Aorta (tissue), 5 donors: ENCODE measurements around the gene HBM. TPM values are rescaled to one million over a fixed set of nuclear protein-coding genes. Genes with fewer than 3 reads are reported as not detected.
"Not testable (repeated sequence)": the region's sequence is repeated elsewhere in the genome, so short reads cannot be mapped to it uniquely, and the experiment has no call there.

Source experiments
- ATAC-seq: fragments of 200-7000 bp; cut with Tn5 transposase; one replicate; pipeline ENCODE4 v1.9.1; 2022; ENCODE audit warnings: moderate library complexity; ENCODE audit not compliant: low FRiP score
- DNase-seq, 2 donors: peaks; one replicate each; pipeline ENCODE4 v3.0.0-alpha.2; 2020
- H3K27ac ChIP-seq, 2 donors: one replicate each; pipeline ENCODE4 v1.5.1; 2013; ENCODE audit warnings: low read length in 2 of 2, mild to moderate bottlenecking in 2 of 2, moderate library complexity in 2 of 2, control low read depth in 1 of 2, inconsistent platforms in 1 of 2, low read depth in 1 of 2
- H3K27me3 ChIP-seq, 2 donors: one replicate each; pipeline ENCODE4 v1.6.1; 2013; ENCODE audit warnings: control low read depth in 1 of 2, low read length in 1 of 2, mild to moderate bottlenecking in 1 of 2, moderate library complexity in 1 of 2; ENCODE audit not compliant: insufficient read depth in 2 of 2, control insufficient read depth in 1 of 2
- H3K36me3 ChIP-seq, 2 donors: one replicate each; pipeline ENCODE4 v1.6.1; 2013; ENCODE audit warnings: control low read depth in 1 of 2, low read length in 1 of 2, mild to moderate bottlenecking in 1 of 2; ENCODE audit not compliant: insufficient read depth in 2 of 2, control insufficient read depth in 1 of 2
- H3K4me1 ChIP-seq, 2 donors: one replicate each; pipeline ENCODE4 v1.6.1; 2013; ENCODE audit warnings: low read length in 2 of 2, control low read depth in 1 of 2, mild to moderate bottlenecking in 1 of 2, moderate library complexity in 1 of 2; ENCODE audit not compliant: insufficient read depth in 2 of 2, control insufficient read depth in 1 of 2
- H3K4me3 ChIP-seq, 2 donors: one replicate each; pipeline ENCODE4 v1.5.1; 2013; ENCODE audit warnings: low read length in 2 of 2, control low read depth in 1 of 2, mild to moderate bottlenecking in 1 of 2
- H3K9me3 ChIP-seq: one replicate; pipeline ENCODE4 v1.6.1; 2013; ENCODE audit warnings: mild to moderate bottlenecking, low read length; ENCODE audit not compliant: control insufficient read depth
- WGBS, 2 donors: extraction: QIAGEN DNeasy Blood & Tissue Kit; methylation state at CpG; one replicate each; pipeline ENCODE4 v1.1.7; 2013; 5-methylcytosine and 5-hydroxymethylcytosine counted together
- intact Hi-C, 2 donors: fragments of 100-400 bp; cut with DNase I; formaldehyde crosslinking; loops; one replicate each; pipeline versions ENCODE4 v1.14.2 to v1.15.0; 2022
- polyA plus RNA-seq, 2 donors: library from polyadenylated mRNA; stranded (reverse); fragments of 200-250 nt; gene quantifications; one replicate each; pipeline ENCODE4 v1.2.3, GENCODE V29; 2013
- total RNA-seq, 2 donors: library from RNA; stranded (reverse); fragmentation: NEBNext Ultra II Directional; extraction: Animal tissue kit (Norgen Biotek cat#: 25700); gene quantifications; one replicate each; pipeline ENCODE4 v1.2.1, GENCODE V29; 2021
- donor health status: healthy with polysubstance abuse.
- donor health status: Bipolar disorder and iron deficiency.
- donor health status: DM: no; HTN: no; CAD: no.
- donor health status: DM: no; HTN: no; CAD: no.
- donor health status: DM: yes; HTN: yes; CAD: no.

HBM gene
- total and polyA plus RNA-seq, 4 donors: 3.1 TPM; not detected in 3

DNA sequence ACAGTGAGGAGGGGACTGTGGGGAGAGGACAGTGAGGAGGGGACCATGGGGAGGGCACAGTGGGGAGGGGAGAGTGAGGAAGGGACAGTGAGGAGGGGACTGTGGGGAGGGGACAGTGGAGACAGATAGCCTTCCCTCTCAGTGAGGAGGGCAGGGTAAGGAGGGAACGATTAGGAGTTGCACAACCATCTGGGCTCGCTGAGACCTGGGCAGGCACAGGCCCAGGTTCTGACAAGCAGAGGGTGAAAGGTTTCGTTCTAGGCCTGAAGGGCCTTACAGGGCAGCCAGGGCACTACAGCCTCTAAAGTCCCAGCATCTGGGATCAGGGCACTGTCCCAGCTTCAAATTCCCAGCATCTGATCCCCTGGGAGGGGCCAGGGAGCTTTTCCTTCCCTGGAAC is 2.1 kb upstream of the HBM start:
- H3K9me3 ChIP-seq, H3K36me3 ChIP-seq, H3K4me3 ChIP-seq, ATAC-seq, H3K27me3 ChIP-seq, DNase-seq, H3K27ac ChIP-seq, intact Hi-C loops, H3K4me1 ChIP-seq: not testable (repeated sequence)
- 17 to 33% methylated on average over 2 of the region's 3 CpGs for WGBS, 2 donors

DNA sequence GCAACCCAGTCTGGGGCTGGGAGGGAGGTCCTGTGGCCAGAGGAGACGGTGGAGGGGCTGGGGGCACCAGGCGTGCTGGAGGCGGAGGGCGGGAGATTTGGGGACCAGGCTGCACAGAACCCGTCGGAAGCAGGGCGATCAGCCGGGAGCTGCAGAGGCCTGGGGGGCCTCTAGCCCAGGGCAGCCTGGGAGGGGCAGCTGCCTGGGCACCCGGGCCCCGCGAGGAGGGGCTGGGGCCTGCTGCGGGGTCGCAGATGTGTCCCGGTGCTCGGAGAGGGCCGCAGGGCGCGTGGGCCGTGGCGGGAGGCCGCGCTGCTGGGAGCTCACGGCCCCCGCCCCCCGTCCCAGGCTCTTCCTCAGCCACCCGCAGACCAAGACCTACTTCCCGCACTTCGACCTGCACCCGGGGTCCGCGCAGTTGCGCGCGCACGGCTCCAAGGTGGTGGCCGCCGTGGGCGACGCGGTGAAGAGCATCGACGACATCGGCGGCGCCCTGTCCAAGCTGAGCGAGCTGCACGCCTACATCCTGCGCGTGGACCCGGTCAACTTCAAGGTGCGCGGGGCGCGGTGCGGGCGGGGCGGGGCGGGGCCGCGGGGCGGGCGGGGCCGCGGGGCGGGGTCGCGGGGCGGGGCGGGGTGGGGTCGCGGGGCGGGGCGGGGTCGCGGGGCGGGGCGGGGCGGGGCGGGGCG is 1.5 kb upstream of the HBM start:
- H3K4me1 ChIP-seq, ATAC-seq, H3K36me3 ChIP-seq, H3K27ac ChIP-seq, H3K27me3 ChIP-seq, H3K4me3 ChIP-seq, DNase-seq, intact Hi-C loops, H3K9me3 ChIP-seq: not testable (repeated sequence)
- WGBS, 2 donors: 2% methylated on average over 30 of the region's 80 CpGs; no CpG with 5 or more reads in 1 of the 2 donors

DNA sequence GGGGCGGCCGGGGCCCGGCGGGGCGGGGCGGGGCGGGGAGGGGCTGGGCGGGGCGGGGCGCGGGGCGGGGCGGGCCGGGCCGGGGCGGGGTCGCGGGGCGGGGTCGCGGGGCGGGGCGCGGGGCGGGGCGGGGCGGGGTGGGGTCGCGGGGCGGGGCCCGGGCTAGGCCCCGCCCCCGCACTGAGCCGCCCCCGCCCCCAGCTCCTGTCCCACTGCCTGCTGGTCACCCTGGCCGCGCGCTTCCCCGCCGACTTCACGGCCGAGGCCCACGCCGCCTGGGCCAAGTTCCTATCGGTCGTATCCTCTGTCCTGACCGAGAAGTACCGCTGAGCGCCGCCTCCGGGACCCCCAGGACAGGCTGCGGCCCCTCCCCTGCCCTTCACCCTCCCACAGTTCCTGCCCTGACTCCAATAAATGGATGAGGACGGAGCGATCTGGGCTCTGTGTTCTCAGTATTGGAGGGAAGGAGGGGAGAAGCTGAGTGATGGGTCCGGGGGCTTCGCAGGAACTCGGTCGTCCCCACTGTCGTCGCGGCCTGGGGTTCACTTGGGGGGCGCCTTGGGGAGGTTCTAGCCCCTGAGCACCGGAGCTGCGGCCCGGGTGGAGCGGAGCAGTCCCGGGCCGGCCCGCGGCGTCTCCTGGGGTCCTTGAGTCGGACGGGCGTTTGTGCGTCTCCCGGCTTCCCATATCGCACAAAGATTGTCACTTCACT is 795 bp upstream of the HBM start:
- H3K36me3 ChIP-seq: no peaks in the 10 kb centered on the region
- no peaks in the 10 kb centered on the region for H3K4me1 ChIP-seq
- 2 to 3% methylated on average over 29 to 77 of the region's 77 CpGs for WGBS, 2 donors
- ATAC-seq: no peak
- intact Hi-C loops: no loop called here
- H3K27ac ChIP-seq: no peak overlapping the region
- H3K9me3 ChIP-seq: no peaks in the 10 kb centered on the region
- no peaks in the 10 kb centered on the region for H3K27me3 ChIP-seq
- DNase-seq: no peak
- no peak overlapping the region for H3K4me3 ChIP-seq

DNA sequence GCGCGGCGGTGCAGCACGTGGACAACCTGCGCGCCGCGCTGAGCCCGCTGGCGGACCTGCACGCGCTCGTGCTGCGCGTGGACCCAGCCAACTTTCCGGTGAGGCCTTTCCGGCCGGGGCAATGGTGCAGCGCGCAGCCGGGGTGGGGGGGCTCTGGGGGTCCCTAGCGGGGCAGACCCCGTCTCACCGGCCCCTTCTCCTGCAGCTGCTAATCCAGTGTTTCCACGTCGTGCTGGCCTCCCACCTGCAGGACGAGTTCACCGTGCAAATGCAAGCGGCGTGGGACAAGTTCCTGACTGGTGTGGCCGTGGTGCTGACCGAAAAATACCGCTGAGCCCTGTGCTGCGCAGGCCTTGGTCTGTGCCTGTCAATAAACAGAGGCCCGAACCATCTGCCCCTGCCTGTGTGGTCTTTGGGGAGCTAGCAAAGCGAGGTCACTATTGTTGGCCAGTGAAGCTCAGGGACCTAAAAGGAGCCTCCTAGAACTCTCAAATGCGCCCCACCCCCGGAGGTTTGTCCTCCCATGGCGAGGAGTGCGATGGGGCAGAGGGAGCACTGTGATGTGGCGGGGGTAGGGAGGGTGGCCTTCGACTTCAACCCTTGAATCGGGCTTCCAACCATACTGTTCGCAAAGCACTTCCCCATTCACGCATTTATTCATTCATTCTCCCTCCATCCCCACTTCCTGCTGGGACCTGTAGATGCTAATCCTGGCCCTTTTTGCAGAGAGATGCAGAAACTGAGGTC is 770 bp downstream of the HBM start:
- intact Hi-C loops: no loop called here
- Histone ChIP-seq H3K27me3 (no peaks in the 10 kb centered on the region), H3K9me3 (no peaks in the 10 kb centered on the region), H3K4me1 (no peaks in the 10 kb centered on the region), H3K27ac (no peak overlapping the region), H3K4me3 (no peak overlapping the region), H3K36me3 (no peaks in the 10 kb centered on the region)
- DNase-seq: no peak
- no peak for ATAC-seq
- WGBS, 2 donors: 3 to 6% methylated on average over 44 to 45 of the region's 45 CpGs

DNA sequence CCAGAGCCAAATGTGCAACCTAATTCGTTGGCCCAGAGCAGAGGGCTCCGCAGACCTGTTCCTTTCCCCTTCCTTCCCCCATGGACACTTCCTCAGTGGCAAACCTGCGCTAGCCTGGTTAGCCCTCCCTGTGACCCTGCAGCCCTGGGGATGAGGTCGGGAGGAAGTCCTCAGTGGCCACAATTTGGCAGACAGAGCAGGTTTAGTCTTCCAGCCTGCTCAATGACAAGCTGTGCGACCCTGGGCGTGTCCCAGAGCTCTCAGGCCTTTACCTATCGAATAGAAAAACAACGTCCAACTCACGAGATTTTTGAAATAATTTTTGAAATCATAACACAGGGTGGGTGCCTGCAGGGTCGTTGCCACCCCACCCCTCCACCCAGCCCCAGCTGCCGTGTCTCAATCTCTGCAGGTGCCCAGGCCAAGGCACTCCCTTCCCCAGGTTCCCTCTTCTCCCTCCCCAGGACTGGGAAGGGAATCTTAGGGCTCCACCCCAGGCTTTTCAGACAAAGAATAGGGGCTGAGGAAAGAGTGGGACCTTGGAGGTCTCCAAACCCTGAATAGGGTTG is 1.4 kb downstream of the HBM start:
- H3K27me3 ChIP-seq: no peaks in the 10 kb centered on the region
- H3K4me1 ChIP-seq: no peaks in the 10 kb centered on the region
- intact Hi-C loops: no loop called here
- H3K4me3 ChIP-seq: no peak overlapping the region
- no peaks in the 10 kb centered on the region for H3K9me3 ChIP-seq
- WGBS, 2 donors: 6 to 12% methylated on average over 11 of the region's 11 CpGs
- H3K27ac ChIP-seq: no peak overlapping the region
- H3K36me3 ChIP-seq: no peaks in the 10 kb centered on the region
- DNase-seq (no peak), ATAC-seq (no peak)

DNA sequence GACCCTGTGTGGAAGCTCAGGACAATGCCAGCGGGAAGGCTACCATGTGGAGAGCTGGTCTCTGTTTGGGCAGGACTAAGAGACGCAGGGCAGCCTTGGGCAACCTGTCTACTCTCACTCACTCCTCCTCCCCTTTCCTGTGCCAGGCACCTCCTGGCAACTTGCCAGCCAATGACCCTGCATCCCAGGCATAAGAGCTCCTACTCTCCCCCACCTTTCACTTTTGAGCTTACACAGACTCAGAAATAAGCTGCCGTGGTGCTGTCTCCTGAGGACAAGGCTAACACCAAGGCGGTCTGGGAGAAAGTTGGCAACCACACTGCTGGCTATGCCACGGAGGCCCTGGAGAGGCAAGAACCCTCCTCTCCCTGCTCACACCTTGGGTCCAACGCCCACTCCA is 2.6 kb downstream of the HBM start:
- Histone ChIP-seq H3K27ac (no peak overlapping the region), H3K9me3 (no peaks in the 10 kb centered on the region), H3K36me3 (no peaks in the 10 kb centered on the region), H3K27me3 (no peaks in the 10 kb centered on the region), H3K4me1 (no peaks in the 10 kb centered on the region), H3K4me3 (no peak overlapping the region)
- ATAC-seq (no peak), DNase-seq (no peak)
- 40 to 55% methylated on average over 6 of the region's 6 CpGs for WGBS, 2 donors
- intact Hi-C loops: no loop called here

DNA sequence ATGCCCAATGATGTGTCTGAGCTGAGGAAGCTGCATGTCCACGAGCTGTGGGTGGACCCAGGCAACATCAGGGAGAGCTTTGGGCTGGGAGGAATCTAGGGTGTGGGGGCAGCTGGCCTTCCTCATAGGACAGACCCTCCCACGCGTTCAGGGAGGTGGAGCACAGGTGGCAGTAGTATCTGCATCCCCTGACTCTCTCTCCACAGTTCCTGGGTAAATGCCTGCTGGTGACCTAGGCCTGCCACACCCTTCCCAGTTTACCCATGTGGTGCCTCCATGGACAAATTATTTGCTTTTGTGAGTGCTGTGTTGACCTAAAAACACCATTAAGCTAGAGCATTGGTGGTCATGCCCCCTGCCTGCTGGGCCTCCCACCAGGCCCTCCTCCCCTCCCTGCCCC is 3.2 kb downstream of the HBM start:
- 33 to 43% methylated on average over 3 of the region's 3 CpGs for WGBS, 2 donors
- Histone ChIP-seq H3K27me3 (no peaks in the 10 kb centered on the region), H3K4me1 (no peaks in the 10 kb centered on the region), H3K27ac (no peak overlapping the region), H3K36me3 (no peaks in the 10 kb centered on the region), H3K9me3 (no peaks in the 10 kb centered on the region), H3K4me3 (no peak overlapping the region)
- intact Hi-C loops: no loop called here
- no peak for DNase-seq
- ATAC-seq: no peak

DNA sequence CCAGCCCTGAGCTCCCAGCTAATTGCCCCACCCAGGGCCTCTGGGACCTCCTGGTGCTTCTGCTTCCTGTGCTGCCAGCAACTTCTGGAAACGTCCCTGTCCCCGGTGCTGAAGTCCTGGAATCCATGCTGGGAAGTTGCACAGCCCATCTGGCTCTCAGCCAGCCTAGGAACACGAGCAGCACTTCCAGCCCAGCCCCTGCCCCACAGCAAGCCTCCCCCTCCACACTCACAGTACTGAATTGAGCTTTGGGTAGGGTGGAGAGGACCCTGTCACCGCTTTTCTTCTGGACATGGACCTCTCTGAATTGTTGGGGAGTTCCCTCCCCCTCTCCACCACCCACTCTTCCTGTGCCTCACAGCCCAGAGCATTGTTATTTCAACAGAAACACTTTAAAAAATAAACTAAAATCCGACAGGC is 4.3 kb downstream of the HBM start:
- 0 to 1% methylated on average over 5 of the region's 5 CpGs for WGBS, 2 donors
- H3K4me3 ChIP-seq, H3K27ac ChIP-seq, intact Hi-C loops, H3K36me3 ChIP-seq, H3K9me3 ChIP-seq, H3K4me1 ChIP-seq, DNase-seq, H3K27me3 ChIP-seq: not testable (repeated sequence)
- ATAC-seq: peak; percentile 45
